Measurements from ENCODE around the gene AGPS. TPM values are rescaled to one million over a fixed set of nuclear protein-coding genes. Genes with fewer than 3 reads are reported as not detected.

AGPS gene
- total and polyA plus RNA-seq, 10 of the 15 experiments (the other 5 are each of a cell fraction or from before 2014, with no cell fraction given), result 7.9 to 54.2 (median 38.7) TPM

- ChIA-PET POLR2A (interaction anchor here (2.1 kb wide), 1 partner anchor 9 kb away, joined by 5 read pairs; no protein-coding TSS in a partner anchor), CTCF (interaction anchor here (1.3 to 1.4 kb wide), 2 partner anchors 17 to 355 kb away, joined by 3 to 5 read pairs; no protein-coding TSS in a partner anchor), SMC1A (ENCODE audit: uncharacterized antibody, unreplicated experiment) (no interaction called here), RAD21 (ENCODE audit: unreplicated experiment) (no interaction called here)
- BruUV-seq (replicated peaks), result no TSS peak
- no peak overlapping the region for H3K4me2 ChIP-seq (ENCODE audit: control insufficient read depth, insufficient read depth)
- intact Hi-C loops (cut with micrococcal nuclease; ENCODE audit: unreplicated experiment) (no loop called here), in situ Hi-C loops (cut with MboI) (no loop called here)
- no peaks in the 10 kb centered on the region for H3K79me2 ChIP-seq (ENCODE audit: control insufficient read depth, insufficient read depth, low read length)
- H3K4me1 ChIP-seq (ENCODE audit: control insufficient read depth, insufficient read depth, low read length), result no peaks in the 10 kb centered on the region
- H4K20me1 ChIP-seq (ENCODE audit: control insufficient read depth, insufficient read depth), result no peaks in the 10 kb centered on the region
- H3K9me3 ChIP-seq (replicated peaks; ENCODE audit: control insufficient read depth, insufficient read depth, low read length), result no peaks in the 10 kb centered on the region
- no peak overlapping the region for H3K27ac ChIP-seq (ENCODE audit: control insufficient read depth, insufficient read depth)
- no peaks in the 10 kb centered on the region for H3K27me3 ChIP-seq (replicated peaks in 1 of 2; ENCODE audit: control insufficient read depth in 2 of 2, insufficient read depth in 2 of 2, low read length in 1 of 2)
- H3K36me3 ChIP-seq (ENCODE audit: control insufficient read depth in 2 of 2, insufficient read depth in 2 of 2, low read length in 1 of 2), result no peaks in the 10 kb centered on the region; a peak in 1 of 4 replicates
- FAIRE-seq (no peak), ATAC-seq (no peak), DNase-seq (ENCODE audit: low read depth, low spot score) (no peak)
- no peak overlapping the region for H2AFZ ChIP-seq (ENCODE audit: control insufficient read depth, low read depth, low read length)
- H3K9ac ChIP-seq (ENCODE audit: control insufficient read depth, insufficient read depth, low read length), result no peak overlapping the region
- no peak overlapping the region for H3K4me3 ChIP-seq
- TF ChIP-seq ZNF687 (IDR thresholded peaks at IDR 0.05), result no peak
- WGBS (ENCODE audit: insufficient coverage, insufficient replicate concordance, low lambda C conversion rate, missing lambda C conversion rate), result 97% methylated on average over 2 of the region's 2 CpGs
Observed at GRCh38 chr2:177518754-177519153, 126.2 kb downstream of the AGPS start.

- Histone ChIP-seq H3K4me2 (ENCODE audit: control insufficient read depth, insufficient read depth) (no peak overlapping the region), H3K27me3 (replicated peaks in 1 of 2; ENCODE audit: control insufficient read depth in 2 of 2, insufficient read depth in 2 of 2, low read length in 1 of 2) (no peaks in the 10 kb centered on the region), H3K79me2 (ENCODE audit: control insufficient read depth, insufficient read depth, low read length) (no peaks in the 10 kb centered on the region), H3K36me3 (ENCODE audit: control insufficient read depth in 2 of 2, insufficient read depth in 2 of 2, low read length in 1 of 2) (no peaks in the 10 kb centered on the region; a peak in 1 of 4 replicates), H3K9me3 (replicated peaks; ENCODE audit: control insufficient read depth, insufficient read depth, low read length) (no peaks in the 10 kb centered on the region), H3K9ac (ENCODE audit: control insufficient read depth, insufficient read depth, low read length) (no peak overlapping the region), H2AFZ (ENCODE audit: control insufficient read depth, low read depth, low read length) (no peak overlapping the region), H3K27ac (ENCODE audit: control insufficient read depth, insufficient read depth) (no peak overlapping the region), H4K20me1 (ENCODE audit: control insufficient read depth, insufficient read depth) (no peaks in the 10 kb centered on the region), H3K4me3 (no peak overlapping the region), H3K4me1 (ENCODE audit: control insufficient read depth, insufficient read depth, low read length) (no peaks in the 10 kb centered on the region)
- RAD21 ChIA-PET (ENCODE audit: unreplicated experiment), result no interaction called here
- SMC1A ChIA-PET (ENCODE audit: uncharacterized antibody, unreplicated experiment), result interaction anchor here (0.6 kb wide), 1 partner anchor 45 kb away, joined by 4 read pairs; no protein-coding TSS in a partner anchor
- ATAC-seq (no peak), FAIRE-seq (no peak), DNase-seq (ENCODE audit: low read depth, low spot score) (no peak)
- in situ Hi-C loops (cut with MboI) (no loop called here), intact Hi-C loops (cut with micrococcal nuclease; ENCODE audit: unreplicated experiment) (no loop called here)
- CTCF ChIA-PET, result interaction anchor here (0.7 to 1.4 kb wide), 3 partner anchors 16 to 356 kb away, joined by 3 to 5 read pairs (median 3); no protein-coding TSS in a partner anchor
- BruUV-seq (replicated peaks), result no TSS peak
- POLR2A ChIA-PET, result interaction anchor here (2.1 kb wide), 1 partner anchor 10 kb away, joined by 5 read pairs; no protein-coding TSS in a partner anchor
- no peak for TF ChIP-seq SUZ12 (IDR thresholded peaks at IDR 0.05; ENCODE audit: unreplicated experiment)
- TF ChIP-seq RBBP5 (conservative IDR thresholded peaks at IDR 0.05), result no peak
- TF ChIP-seq PKNOX1 (IDR thresholded peaks at IDR 0.05), result no peak
- TF ChIP-seq NR2C1 (IDR thresholded peaks at IDR 0.05), result no peak
- TF ChIP-seq ZBTB33 (IDR thresholded peaks at IDR 0.05), result no peak
Observed at GRCh38 chr2:177519534-177520115, 127.1 kb downstream of the AGPS start.
